Breast epithelium (tissue), 3 donors: Measurements from ENCODE around the gene TMEM91.

Source experiments
- CTCF ChIP-seq, 3 donors: fragments of 450-650 bp; IDR thresholded peaks; one replicate each; pipeline ENCODE4 v1.5.1; 2016 to 2017; ENCODE audit warnings: antibody characterized with exemption in 3 of 3, mild to moderate bottlenecking in 3 of 3, moderate library complexity in 3 of 3
- POLR2A ChIP-seq: fragments of 450-650 bp; IDR thresholded peaks from one replicate; pipeline ENCODE4 v1.6.1; 2016; ENCODE audit warnings: antibody characterized with exemption, mild to moderate bottlenecking, moderate library complexity
- POLR2AphosphoS5 ChIP-seq, 3 donors: sonication (generic); formaldehyde crosslinking; IDR thresholded peaks; one replicate each; pipeline ENCODE4 v1.6.1; 2017; ENCODE audit warnings: antibody characterized with exemption in 3 of 3

- no peak for TF ChIP-seq POLR2AphosphoS5 (IDR thresholded peaks at IDR 0.05)
- TF ChIP-seq POLR2A, result no peak
- no peak for TF ChIP-seq CTCF (IDR thresholded peaks at IDR 0.05)
Measured at GRCh38 chr19:41330946-41331678, 45.2 kb upstream of the TMEM91 start.
